H1 (cell line): ENCODE results near the gene TTC29. TPM values are rescaled to one million over a fixed set of nuclear protein-coding genes. Genes with fewer than 3 reads are reported as not detected.

Experiments
- CHD2 ChIP-seq: IDR thresholded peaks from 2 replicates; pipeline ENCODE4 v1.6.1; 2012; ENCODE audit warnings: low read length, improper control_type of control experiment
- CHD7 ChIP-seq: fragments of 300-600 bp; sonication (generic); IDR thresholded peaks from 2 replicates; pipeline ENCODE4 v1.7.1; 2012; ENCODE audit warnings: low read length, moderate library complexity, mild to moderate bottlenecking, inconsistent platforms; ENCODE audit not compliant: insufficient replicate concordance
- FOSL1 ChIP-seq: IDR thresholded peaks from 2 replicates; pipeline ENCODE4 v1.6.1; 2011; ENCODE audit warnings: mild to moderate bottlenecking, low read depth, low read length, moderate library complexity; ENCODE audit not compliant: insufficient read depth
- TBP ChIP-seq: IDR thresholded peaks from 2 replicates; pipeline ENCODE4 v1.6.1; 2011; ENCODE audit warnings: low read depth, low read length, improper control_type of control experiment
- polyA plus RNA-seq, 7 experiments: library from polyadenylated mRNA; depleted of rRNA in 3 of 7; stranded (reverse) in 5 of 7; unstranded in 2 of 7; fragments of >200 nt in 5 of 7; fragments of 200-250 nt in 2 of 7; gene quantifications; 1 replicate in 5 of 7; 2 replicates in 1 of 7; 4 replicates in 1 of 7; pipeline versions ENCODE4 v1.2.1 to v1.2.3, GENCODE V29; 2011 to 2013; ENCODE audit warnings: missing spikeins in 2 of 7, mixed read lengths in 2 of 7
- total RNA-seq: library from RNA; stranded (reverse); fragmentation: NEBNext Ultra II Directional; extraction: Animal tissue kit (Norgen Biotek cat#: 25700); gene quantifications from 2 replicates; pipeline ENCODE4 v1.2.1, GENCODE V29; 2021

Gene TTC29
- total and polyA plus RNA-seq, 2 of the 8 experiments (the other 6 are each of a cell fraction or from before 2014, with no cell fraction given), result 0.28 TPM; not detected in 1

GRCh38 chr4:146846882-146847281 lies 98.8 kb downstream of the TTC29 start (continued):
- TF ChIP-seq FOSL1, result no peak
- no peak for TF ChIP-seq CHD7
- TF ChIP-seq TBP, result no peak
- TF ChIP-seq CHD2, result no peak
